ENCODE measurements around the gene SRGAP3. TPM values are rescaled to one million over a fixed set of nuclear protein-coding genes. Genes with fewer than 3 reads are reported as not detected.

The SRGAP3 gene
- total and polyA plus RNA-seq, 5 experiments from 2014 or later, result 0.73 to 2.5 (median 1.8) TPM

DNA sequence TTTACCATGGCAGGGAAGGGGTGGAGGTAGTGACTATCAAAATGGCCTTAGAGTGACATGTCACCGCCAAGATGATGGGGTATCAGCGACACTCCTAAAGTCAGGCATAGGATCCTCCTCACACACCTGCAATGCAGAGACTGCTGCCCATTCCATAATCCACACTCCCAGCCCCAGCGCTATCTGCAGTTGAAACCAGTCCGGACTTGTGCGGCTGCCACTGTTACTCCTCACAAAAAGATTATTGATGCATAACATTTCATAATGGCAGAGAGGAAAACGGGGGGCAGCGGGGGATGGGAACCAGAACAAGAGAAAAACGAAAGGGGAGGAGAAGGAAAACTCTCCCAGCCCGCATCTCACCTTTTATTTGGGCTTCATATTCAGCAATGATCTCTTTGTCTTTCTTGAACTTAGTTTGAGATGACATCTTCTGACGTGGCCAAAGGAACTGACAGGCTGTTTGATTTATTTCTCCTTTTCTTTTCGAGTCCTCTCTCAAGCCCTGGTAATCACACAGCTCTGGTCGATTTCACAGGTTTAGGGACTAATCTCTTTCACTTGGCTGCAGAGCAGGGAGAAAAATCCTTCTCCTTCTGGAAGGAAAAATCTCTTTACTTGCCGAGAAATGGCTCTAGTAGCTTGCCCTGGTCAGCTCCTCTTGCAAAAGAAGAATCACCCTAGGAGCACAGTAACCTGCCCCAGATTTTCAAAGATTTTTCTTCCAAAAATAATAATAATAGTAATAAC lies 749 bp downstream of the SRGAP3 start:
- H3K4me3 Mint-ChIP-seq, result peak overlapping the region; percentile 80 to 95 (median 92)
- no peaks in the 10 kb centered on the region for H3K9me3 Mint-ChIP-seq
- H3K4me1 Mint-ChIP-seq, result peaks cover 10 to 22% (median 20%) of the 10 kb centered on the region in 4 donors
- ATAC-seq, result no peak
- DNase-seq, result peak in 2 of 10 donors; percentile 1 to 5
- no peaks in the 10 kb centered on the region for H3K36me3 Mint-ChIP-seq
- H3K27ac Mint-ChIP-seq, result peak overlapping the region in 7 of 10 donors; percentile 1 to 90 (median 73)
- POLR2A ChIA-PET, result no interaction called here
- peaks cover 0 to 6% (median 0%) of the 10 kb centered on the region in 5 donors for H3K27me3 Mint-ChIP-seq

GRCh38 chr3:9247941-9248521 lies 1.4 kb downstream of the SRGAP3 start:
- DNase-seq, result peak in 3 of 10 donors; percentile 11 to 30 (median 21)
- Mint-ChIP-seq H3K4me3 (peak overlapping the region; percentile 80 to 95 (median 92)), H3K27ac (peak overlapping the region in 5 of 10 donors; percentile 38 to 90 (median 73)), H3K4me1 (peaks cover 10 to 22% (median 20%) of the 10 kb centered on the region in 4 donors), H3K36me3 (no peaks in the 10 kb centered on the region), H3K27me3 (peaks cover 0 to 6% (median 0%) of the 10 kb centered on the region in 5 donors), H3K9me3 (no peaks in the 10 kb centered on the region)
- POLR2A ChIA-PET, result no interaction called here
- ATAC-seq, result no peak

- no peak overlapping the region for H3K27ac Mint-ChIP-seq
- peaks cover 0 to 6% (median 0%) of the 10 kb centered on the region in 5 donors for H3K27me3 Mint-ChIP-seq
- POLR2A ChIA-PET, result no interaction called here
- ATAC-seq (no peak), DNase-seq (no peak)
- H3K4me3 Mint-ChIP-seq, result peak overlapping the region in 2 of 10 donors; percentile 22 to 84
- H3K9me3 Mint-ChIP-seq, result no peaks in the 10 kb centered on the region
- H3K4me1 Mint-ChIP-seq, result peaks cover 10 to 22% (median 20%) of the 10 kb centered on the region in 4 donors
- no peaks in the 10 kb centered on the region for H3K36me3 Mint-ChIP-seq
Observed at GRCh38 chr3:9247361-9247940, 2.0 kb downstream of the SRGAP3 start.

DNA sequence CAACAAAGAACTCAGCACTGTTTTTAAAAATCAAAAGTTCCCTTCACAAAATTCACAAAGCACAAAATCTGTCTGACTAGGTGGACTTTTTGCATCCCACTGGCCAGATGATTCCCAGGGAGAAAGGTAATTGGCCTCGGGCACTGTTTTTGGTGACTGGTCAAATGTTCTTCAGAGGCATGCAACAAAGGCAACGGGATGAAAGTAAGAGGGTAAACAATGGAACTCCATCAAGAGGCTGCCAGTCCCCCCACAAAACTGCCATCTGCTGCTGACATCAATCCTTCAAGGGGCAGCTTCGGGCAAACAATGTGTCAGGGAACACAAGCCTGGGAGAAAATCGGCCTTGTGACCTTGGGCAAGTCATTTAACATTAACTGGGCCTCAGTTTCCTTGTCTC lies 3.3 kb downstream of the SRGAP3 start:
- DNase-seq (no peak), ATAC-seq (no peak)
- Mint-ChIP-seq H3K4me1 (peaks cover 10 to 22% (median 20%) of the 10 kb centered on the region in 4 donors), H3K36me3 (no peaks in the 10 kb centered on the region), H3K27ac (no peak overlapping the region), H3K27me3 (peaks cover 0 to 9% (median 0%) of the 10 kb centered on the region in 5 donors), H3K4me3 (no peak overlapping the region), H3K9me3 (no peaks in the 10 kb centered on the region)
- POLR2A ChIA-PET, result no interaction called here

DNA sequence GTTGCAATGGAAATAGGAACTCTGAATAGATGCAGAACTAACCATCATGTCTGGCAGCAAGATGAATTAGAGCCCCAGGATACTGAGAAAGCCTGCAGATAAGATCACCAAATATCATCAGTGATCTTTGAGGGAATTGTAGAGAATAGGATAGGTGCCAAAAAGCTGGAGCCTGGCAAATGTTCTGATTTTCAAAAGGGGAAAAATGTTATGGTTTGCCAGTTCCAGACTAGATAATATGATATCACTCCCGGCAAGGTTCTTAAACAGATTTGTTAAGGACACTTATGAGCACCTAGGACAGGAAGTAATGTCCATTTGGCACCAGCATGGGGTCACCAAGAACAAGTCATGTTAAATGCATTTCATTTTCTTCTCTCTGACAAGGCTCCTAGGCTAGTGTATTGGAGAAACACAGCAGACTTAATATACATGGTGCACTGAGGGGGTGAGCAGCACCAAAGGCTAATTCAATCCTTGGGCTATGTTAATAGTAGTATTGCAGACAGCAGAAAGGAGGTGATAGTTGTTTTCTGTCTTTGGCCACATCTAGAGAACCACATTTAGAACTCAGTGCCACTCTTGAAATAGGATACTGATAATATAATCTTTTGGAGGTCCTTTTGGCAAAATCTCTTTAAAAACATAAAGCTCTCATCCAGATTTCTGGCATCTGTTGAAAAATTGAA lies 4.8 kb downstream of the SRGAP3 start:
- DNase-seq (no peak), ATAC-seq (no peak)
- peaks cover 0 to 4% (median 0%) of the 10 kb centered on the region in 5 donors for H3K27me3 Mint-ChIP-seq
- H3K4me3 Mint-ChIP-seq, result no peak overlapping the region
- H3K9me3 Mint-ChIP-seq, result no peaks in the 10 kb centered on the region
- POLR2A ChIA-PET, result no interaction called here
- H3K36me3 Mint-ChIP-seq, result no peaks in the 10 kb centered on the region
- no peak overlapping the region for H3K27ac Mint-ChIP-seq
- H3K4me1 Mint-ChIP-seq, result peaks cover 8 to 17% (median 14%) of the 10 kb centered on the region in 4 donors

GRCh38 chr3:9241956-9242355 lies 7.5 kb downstream of the SRGAP3 start:
- ATAC-seq, result no peak
- no peak overlapping the region for H3K4me3 Mint-ChIP-seq
- peaks cover 0 to 4% (median 0%) of the 10 kb centered on the region in 5 donors for H3K27me3 Mint-ChIP-seq
- H3K27ac Mint-ChIP-seq, result no peak overlapping the region
- H3K9me3 Mint-ChIP-seq, result no peaks in the 10 kb centered on the region
- DNase-seq, result no peak
- H3K36me3 Mint-ChIP-seq, result no peaks in the 10 kb centered on the region
- POLR2A ChIA-PET, result interaction anchor here (0.6 kb wide), 1 partner anchor 18 kb away, joined by 7 read pairs; no protein-coding TSS in a partner anchor
- H3K4me1 Mint-ChIP-seq, result no peaks in the 10 kb centered on the region

GRCh38 chr3:9239680-9240079 lies 9.8 kb downstream of the SRGAP3 start:
- Mint-ChIP-seq H3K9me3 (peaks cover 0 to 2% (median 0%) of the 10 kb centered on the region in 9 donors), H3K27ac (no peak overlapping the region), H3K4me1 (no peaks in the 10 kb centered on the region), H3K36me3 (peaks cover 0 to 4% (median 0%) of the 10 kb centered on the region in 3 donors), H3K27me3 (peaks cover 0 to 4% (median 0%) of the 10 kb centered on the region in 5 donors), H3K4me3 (no peak overlapping the region)
- POLR2A ChIA-PET, result interaction anchor here (1.2 kb wide), 1 partner anchor 10 kb away, joined by 3 read pairs; the partner anchor contains the start of gene SRGAP3
- DNase-seq (no peak), ATAC-seq (no peak)

- Mint-ChIP-seq H3K36me3 (peaks cover 0 to 4% (median 0%) of the 10 kb centered on the region in 3 donors), H3K27ac (no peak overlapping the region), H3K27me3 (peaks cover 0 to 4% (median 0%) of the 10 kb centered on the region in 5 donors), H3K4me1 (no peaks in the 10 kb centered on the region), H3K9me3 (peaks cover 0 to 2% (median 0%) of the 10 kb centered on the region in 9 donors), H3K4me3 (no peak overlapping the region)
- POLR2A ChIA-PET, result no interaction called here
- ATAC-seq, result no peak
- no peak for DNase-seq
Observed at GRCh38 chr3:9238721-9239295, 10.6 kb downstream of the SRGAP3 start.

DNA sequence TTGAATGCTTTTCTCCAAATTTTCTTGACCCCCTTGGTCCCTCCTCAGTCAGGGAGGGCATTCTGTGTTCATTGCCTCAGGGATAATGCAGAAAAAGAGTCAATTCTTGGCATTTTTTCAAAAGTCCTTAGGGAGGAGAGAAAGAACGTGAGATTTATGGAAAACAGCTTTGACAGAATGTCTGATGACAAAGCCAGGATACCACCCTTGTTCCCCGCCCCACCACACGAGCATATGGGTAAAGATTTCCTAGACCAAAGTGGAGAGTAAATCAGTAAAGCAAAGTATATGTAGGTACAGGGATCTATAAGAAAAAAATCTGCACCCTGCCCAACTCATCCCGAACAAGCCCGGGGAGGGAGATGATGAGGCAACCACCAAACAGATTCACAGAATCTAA lies 11.2 kb downstream of the SRGAP3 start:
- no peak overlapping the region for H3K27ac Mint-ChIP-seq
- H3K27me3 Mint-ChIP-seq, result peaks cover 0 to 4% (median 0%) of the 10 kb centered on the region in 5 donors
- H3K4me3 Mint-ChIP-seq, result no peak overlapping the region
- peaks cover 0 to 4% (median 0%) of the 10 kb centered on the region in 3 donors for H3K36me3 Mint-ChIP-seq
- ATAC-seq, result no peak
- H3K9me3 Mint-ChIP-seq, result peaks cover 0 to 2% (median 0%) of the 10 kb centered on the region in 9 donors
- POLR2A ChIA-PET, result no interaction called here
- DNase-seq, result no peak
- H3K4me1 Mint-ChIP-seq, result no peaks in the 10 kb centered on the region

GRCh38 chr3:9233814-9234600 lies 15.4 kb downstream of the SRGAP3 start:
- peaks cover 0 to 4% (median 0%) of the 10 kb centered on the region in 3 donors for H3K36me3 Mint-ChIP-seq
- DNase-seq (no peak), ATAC-seq (no peak)
- no peak overlapping the region for H3K4me3 Mint-ChIP-seq
- H3K4me1 Mint-ChIP-seq, result peaks cover 0 to 2% (median 0%) of the 10 kb centered on the region in 4 donors
- H3K27ac Mint-ChIP-seq, result no peak overlapping the region
- POLR2A ChIA-PET, result no interaction called here
- no peaks in the 10 kb centered on the region for H3K27me3 Mint-ChIP-seq
- H3K9me3 Mint-ChIP-seq, result peaks cover 0 to 2% (median 0%) of the 10 kb centered on the region in 9 donors

DNA sequence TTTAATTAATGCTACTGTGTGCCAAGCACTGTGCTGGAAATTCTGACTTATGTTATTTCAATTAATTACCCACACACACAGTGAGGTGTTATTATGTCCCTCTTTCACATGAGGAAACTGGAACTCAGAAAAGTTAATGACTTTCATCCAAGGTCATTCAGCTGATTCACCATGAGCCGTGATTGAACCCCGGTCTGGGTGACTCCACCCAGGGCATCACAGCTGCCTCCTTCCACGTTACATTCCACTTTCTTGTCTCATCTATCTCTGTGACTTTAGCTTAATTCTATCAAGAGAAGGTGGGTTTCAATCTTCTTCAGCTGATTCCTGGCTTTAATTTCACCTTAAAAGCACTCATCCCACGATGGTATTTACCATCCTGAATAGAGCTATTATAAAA lies 16.3 kb downstream of the SRGAP3 start:
- Mint-ChIP-seq H3K27ac (no peak overlapping the region), H3K9me3 (peaks cover 0 to 2% (median 0%) of the 10 kb centered on the region in 9 donors), H3K4me3 (no peak overlapping the region), H3K36me3 (peaks cover 0 to 4% (median 0%) of the 10 kb centered on the region in 3 donors), H3K4me1 (peaks cover 0 to 4% (median 0%) of the 10 kb centered on the region in 4 donors), H3K27me3 (no peaks in the 10 kb centered on the region)
- no peak for DNase-seq
- POLR2A ChIA-PET, result no interaction called here
- no peak for ATAC-seq

Measured in naive thymus-derived CD8-positive, alpha-beta T cell (primary cell).